ENCODE measurements around the gene DLG2.

GRCh38 chr11:83871054-83871453 lies 1756.1 kb downstream of the DLG2 start:
- no peak for TF ChIP-seq CTCF (conservative IDR thresholded peaks at IDR 0.05; ENCODE audit: low read length)
- TF ChIP-seq EZH2phosphoT487 (IDR thresholded peaks at IDR 0.05; ENCODE audit: borderline replicate concordance, low read depth, low read length): no peak
